ENCODE data around the gene CLDN9. TPM values are rescaled to one million over a fixed set of nuclear protein-coding genes. Genes with fewer than 3 reads are reported as not detected.

The CLDN9 gene
- total RNA-seq, 1 experiment from 2014 or later: 1.3 TPM

- H3K79me1 ChIP-seq (ENCODE audit: insufficient read depth, low read depth, low read length, poor library complexity, severe bottlenecking): no peaks in the 10 kb centered on the region
Measured at GRCh38 chr16:3000540-3000939, 12.2 kb upstream of the CLDN9 start.

More at GRCh38 chr16:3000540-3000939, 12.2 kb upstream of the CLDN9 start:
- Histone ChIP-seq H2AFZ (ENCODE audit: low read length) (no peak overlapping the region), H3K9ac (ENCODE audit: extremely low read depth, insufficient read length, low read length) (no peak overlapping the region), H3K27me3 (ENCODE audit: insufficient read depth, low read length) (no peaks in the 10 kb centered on the region), H2BK20ac (ENCODE audit: low read depth, low read length, poor library complexity, severe bottlenecking) (no peak overlapping the region), H2BK12ac (ENCODE audit: insufficient read length, low read depth, low read length) (no peak overlapping the region), H4K5ac (ENCODE audit: insufficient read length, low read depth, low read length) (no peak overlapping the region), H3K4me2 (ENCODE audit: insufficient read depth, insufficient read length, low read length) (no peak overlapping the region), H4K20me1 (ENCODE audit: control insufficient read depth, insufficient read depth, insufficient read length) (peaks cover 2% of the 10 kb centered on the region), H3K79me2 (ENCODE audit: insufficient read depth, low read length) (no peaks in the 10 kb centered on the region), H2BK15ac (ENCODE audit: low read depth, low read length) (no peak overlapping the region; the same call in 1 of the 2 replicates), H3K4ac (ENCODE audit: low read depth, low read length) (no peak overlapping the region), H4K8ac (replicated peaks; ENCODE audit: insufficient read length, low read depth, low read length) (no peak overlapping the region), H2BK120ac (ENCODE audit: low read depth, low read length, poor library complexity, severe bottlenecking) (no peak overlapping the region), H3T11ph (ENCODE audit: low read length) (no peak overlapping the region), H3K4me1 (ENCODE audit: insufficient read depth, low read length) (no peaks in the 10 kb centered on the region), H4K91ac (ENCODE audit: insufficient read length, low read depth, low read length) (no peak overlapping the region), H3K9me3 (ENCODE audit: control insufficient read depth, low read depth, low read length) (no peaks in the 10 kb centered on the region), H2AK5ac (ENCODE audit: insufficient read length, low read length) (no peak overlapping the region), H3K23ac (ENCODE audit: insufficient read length, low read depth, low read length) (no peak overlapping the region), H3K27ac (ENCODE audit: insufficient read length, low read depth, low read length) (no peak overlapping the region), H3K56ac (ENCODE audit: insufficient read length, low read depth, low read length) (no peak overlapping the region), H2BK5ac (ENCODE audit: insufficient read length, low read length) (no peak overlapping the region), H3K14ac (ENCODE audit: insufficient read depth, low read length) (no peak overlapping the region), H3K23me2 (ENCODE audit: insufficient read length, low read depth, low read length, poor library complexity, severe bottlenecking) (no peaks in the 10 kb centered on the region), H3K18ac (ENCODE audit: insufficient read length, low read depth, low read length) (no peak overlapping the region)
- H3K9me3 Mint-ChIP-seq: no peaks in the 10 kb centered on the region
- DNase-seq: no peak
- peaks cover 6 to 32% of the 10 kb centered on the region in 2 experiments for H3K4me1 Mint-ChIP-seq
- no peaks in the 10 kb centered on the region; the same call in none of the 2 replicates for H3K27me3 Mint-ChIP-seq (ENCODE audit: low read depth)
- H3K4me3 Mint-ChIP-seq: no peak overlapping the region
- no peak for TF ChIP-seq CTCF (conservative IDR thresholded peaks at IDR 0.05)
- peaks cover 0 to 7% (median 0%) of the 10 kb centered on the region in 3 experiments; a peak in 3 of 7 replicates for H3K36me3 Mint-ChIP-seq (ENCODE audit: insufficient read depth in 1 of 3, low read depth in 3 of 3)
- WGBS (ENCODE audit: extremely low coverage, insufficient read length, low lambda C conversion rate): no CpG with 5 or more reads among the region's 4 CpGs
- H3K27ac Mint-ChIP-seq: no peak overlapping the region
